Measurements from ENCODE around the gene TKTL1. TPM values are rescaled to one million over a fixed set of nuclear protein-coding genes. Genes with fewer than 3 reads are reported as not detected.
A peak's percentile ranks its signal among the peaks of the same experiment; 100 is the strongest.

TKTL1 gene
- total and polyA plus RNA-seq, 2 of the 4 experiments (the other 2 are of a cell fraction) = not detected

GRCh38 chrX:154365997-154366665, 70.5 kb downstream of the TKTL1 start:
- no peak for DNase-seq
- peak overlapping the region; percentile 26 for H2AK9ac ChIP-seq (replicated peaks; ENCODE audit: low read depth, low read length, poor library complexity)
- no peak overlapping the region for H3K18ac ChIP-seq (ENCODE audit: low read depth, low read length)
- H2BK120ac ChIP-seq (ENCODE audit: low read depth, low read length) = no peak overlapping the region
- peak overlapping the region; percentile 11; the same call in 1 of the 2 replicates for H3K9ac ChIP-seq (ENCODE audit: low read depth, low read length)
- no peaks in the 10 kb centered on the region for H3K9me3 ChIP-seq (ENCODE audit: control insufficient read depth, insufficient read depth, low read length)
- H3K4ac ChIP-seq (ENCODE audit: low read depth, low read length) = no peak overlapping the region
- H3K27me3 ChIP-seq (ENCODE audit: control insufficient read depth, insufficient read depth, low read length) = no peaks in the 10 kb centered on the region
- no peak overlapping the region for H4K5ac ChIP-seq (ENCODE audit: low read depth, low read length)
- H3K79me1 ChIP-seq (ENCODE audit: low read depth in 1 of 2, low read length in 2 of 2) = peaks cover 0 to 24% of the 10 kb centered on the region in 2 experiments; a peak in 1 of 4 replicates
- no peak overlapping the region for H2AK5ac ChIP-seq (ENCODE audit: low read depth, low read length)
- ChIA-PET POLR2A (ENCODE audit: unreplicated experiment) (no interaction called here), CTCF (no interaction called here)
- no peak overlapping the region for H3K14ac ChIP-seq (replicated peaks; ENCODE audit: low read depth, low read length)
- H2AFZ ChIP-seq (replicated peaks; ENCODE audit: low read length, poor library complexity) = peak overlapping the region; percentile 8
- H3K4me2 ChIP-seq (ENCODE audit: low read depth, low read length) = no peak overlapping the region; the same call in 1 of the 2 replicates
- no peak overlapping the region for H2BK20ac ChIP-seq (ENCODE audit: low read depth, low read length)
- peaks cover 80% of the 10 kb centered on the region for H3K36me3 ChIP-seq (ENCODE audit: control insufficient read depth, insufficient read depth, low read length)
- no peak for ATAC-seq (ENCODE audit: low read depth)
- peak overlapping the region; percentile 10 for H3K27ac ChIP-seq (ENCODE audit: insufficient read depth, low read length)
- peaks cover 7% of the 10 kb centered on the region for H3K4me1 ChIP-seq (ENCODE audit: control insufficient read depth, insufficient read depth, low read length)
- no peak for TF ChIP-seq MXI1 (IDR thresholded peaks at IDR 0.05; ENCODE audit: borderline replicate concordance, low read depth, low read length)
- TF ChIP-seq MAFK (IDR thresholded peaks at IDR 0.05; ENCODE audit: low read depth, low read length) = no peak
- TF ChIP-seq RCOR1 (IDR thresholded peaks at IDR 0.05; ENCODE audit: insufficient replicate concordance, low read length) = no peak
- no peak for TF ChIP-seq FOS (IDR thresholded peaks at IDR 0.05; ENCODE audit: low read depth, low read length)
- TF ChIP-seq, protein P1, sequence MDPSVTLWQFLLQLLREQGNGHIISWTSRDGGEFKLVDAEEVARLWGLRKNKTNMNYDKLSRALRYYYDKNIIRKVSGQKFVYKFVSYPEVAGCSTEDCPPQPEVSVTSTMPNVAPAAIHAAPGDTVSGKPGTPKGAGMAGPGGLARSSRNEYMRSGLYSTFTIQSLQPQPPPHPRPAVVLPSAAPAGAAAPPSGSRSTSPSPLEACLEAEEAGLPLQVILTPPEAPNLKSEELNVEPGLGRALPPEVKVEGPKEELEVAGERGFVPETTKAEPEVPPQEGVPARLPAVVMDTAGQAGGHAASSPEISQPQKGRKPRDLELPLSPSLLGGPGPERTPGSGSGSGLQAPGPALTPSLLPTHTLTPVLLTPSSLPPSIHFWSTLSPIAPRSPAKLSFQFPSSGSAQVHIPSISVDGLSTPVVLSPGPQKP (IDR thresholded peaks at IDR 0.05; ENCODE audit: borderline replicate concordance, low read depth, low read length) = no peak
- TF ChIP-seq, protein P2, sequence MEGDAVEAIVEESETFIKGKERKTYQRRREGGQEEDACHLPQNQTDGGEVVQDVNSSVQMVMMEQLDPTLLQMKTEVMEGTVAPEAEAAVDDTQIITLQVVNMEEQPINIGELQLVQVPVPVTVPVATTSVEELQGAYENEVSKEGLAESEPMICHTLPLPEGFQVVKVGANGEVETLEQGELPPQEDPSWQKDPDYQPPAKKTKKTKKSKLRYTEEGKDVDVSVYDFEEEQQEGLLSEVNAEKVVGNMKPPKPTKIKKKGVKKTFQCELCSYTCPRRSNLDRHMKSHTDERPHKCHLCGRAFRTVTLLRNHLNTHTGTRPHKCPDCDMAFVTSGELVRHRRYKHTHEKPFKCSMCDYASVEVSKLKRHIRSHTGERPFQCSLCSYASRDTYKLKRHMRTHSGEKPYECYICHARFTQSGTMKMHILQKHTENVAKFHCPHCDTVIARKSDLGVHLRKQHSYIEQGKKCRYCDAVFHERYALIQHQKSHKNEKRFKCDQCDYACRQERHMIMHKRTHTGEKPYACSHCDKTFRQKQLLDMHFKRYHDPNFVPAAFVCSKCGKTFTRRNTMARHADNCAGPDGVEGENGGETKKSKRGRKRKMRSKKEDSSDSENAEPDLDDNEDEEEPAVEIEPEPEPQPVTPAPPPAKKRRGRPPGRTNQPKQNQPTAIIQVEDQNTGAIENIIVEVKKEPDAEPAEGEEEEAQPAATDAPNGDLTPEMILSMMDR (conservative IDR thresholded peaks at IDR 0.05; ENCODE audit: low read depth, low read length) = no peak
- TF ChIP-seq NFE2L2 (IDR thresholded peaks at IDR 0.05; ENCODE audit: low read depth, low read length) = no peak
- no peak for TF ChIP-seq MAZ (IDR thresholded peaks at IDR 0.05; ENCODE audit: borderline replicate concordance, low read depth, low read length)
- TF ChIP-seq BHLHE40 (IDR thresholded peaks at IDR 0.05; ENCODE audit: low read depth, low read length) = no peak
- TF ChIP-seq RFX5 (IDR thresholded peaks at IDR 0.05; ENCODE audit: low read depth, low read length) = no peak
- no peak overlapping the region for H4K91ac ChIP-seq (ENCODE audit: insufficient read depth, low read depth, low read length)
- H3K4me3 ChIP-seq (ENCODE audit: insufficient read depth, low read depth, low read length) = no peak overlapping the region
- H4K20me1 ChIP-seq (ENCODE audit: insufficient read depth, low read length) = peaks cover 96% of the 10 kb centered on the region
- no peaks in the 10 kb centered on the region; the same call in 1 of the 2 replicates for H3K9me1 ChIP-seq (ENCODE audit: insufficient read depth, low read length)
- TSS peak; percentile 17 for BruUV-seq (replicated peaks)
- 90% methylated on average over 15 of the region's 32 CpGs; no CpG with 5 or more reads in 1 of the 2 experiments for WGBS, 2 experiments (ENCODE audit: extremely low coverage in 2 of 2, insufficient read length in 1 of 2)
- in situ Hi-C loops (cut with MboI; ENCODE audit: low sequenced_read_pairs) (no loop called here), intact Hi-C loops (cut with micrococcal nuclease) (no loop called here), dilution Hi-C loops (cut with HindIII; ENCODE audit: low sequenced_read_pairs, unreplicated experiment) (no loop called here)
- H3K23ac ChIP-seq (ENCODE audit: low read depth, low read length) = no peak overlapping the region
- H4K8ac ChIP-seq (ENCODE audit: low read depth in 2 of 2, low read length in 2 of 2) = no peak overlapping the region
- H3K56ac ChIP-seq (ENCODE audit: extremely low read depth, insufficient read depth, low read length) = no peak overlapping the region
- no peak overlapping the region for H2BK5ac ChIP-seq (ENCODE audit: low read depth, low read length, poor library complexity, severe bottlenecking)
- no peak overlapping the region for H2BK15ac ChIP-seq (ENCODE audit: low read depth, low read length)
